T follicular helper cell (primary cell): ENCODE results near the gene ITIH5.

Source experiments
- DNase-seq: peaks from one replicate; pipeline ENCODE4 v3.0.0-alpha.2; 2020; ENCODE audit warnings: low read depth

ITIH5 gene

GRCh38 chr10:7583626-7584025 lies 83.1 kb downstream of the ITIH5 start:
- DNase-seq = no peak

GRCh38 chr10:7580520-7580919 lies 86.2 kb downstream of the ITIH5 start:
- no peak for DNase-seq

DNA sequence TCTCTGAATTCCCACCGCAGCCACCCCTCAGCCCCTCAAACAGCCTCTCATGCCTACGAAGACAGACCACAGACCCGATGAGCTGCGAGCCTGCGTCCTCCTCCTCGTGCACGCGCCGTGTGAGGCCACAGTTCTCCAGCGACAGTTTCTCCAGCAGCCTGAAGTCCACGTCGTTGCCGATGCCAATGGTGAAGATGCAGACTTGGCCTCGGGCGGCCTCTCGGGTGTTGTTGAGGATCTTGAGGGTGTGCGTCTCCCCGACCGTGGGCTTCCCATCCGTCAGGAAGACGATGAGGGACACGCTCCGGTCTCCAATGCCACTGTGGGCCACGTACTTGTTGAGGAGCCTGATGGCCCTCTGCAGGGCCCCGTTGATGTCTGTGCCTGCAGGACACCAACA lies 87.1 kb downstream of the ITIH5 start:
- no peak for DNase-seq

DNA sequence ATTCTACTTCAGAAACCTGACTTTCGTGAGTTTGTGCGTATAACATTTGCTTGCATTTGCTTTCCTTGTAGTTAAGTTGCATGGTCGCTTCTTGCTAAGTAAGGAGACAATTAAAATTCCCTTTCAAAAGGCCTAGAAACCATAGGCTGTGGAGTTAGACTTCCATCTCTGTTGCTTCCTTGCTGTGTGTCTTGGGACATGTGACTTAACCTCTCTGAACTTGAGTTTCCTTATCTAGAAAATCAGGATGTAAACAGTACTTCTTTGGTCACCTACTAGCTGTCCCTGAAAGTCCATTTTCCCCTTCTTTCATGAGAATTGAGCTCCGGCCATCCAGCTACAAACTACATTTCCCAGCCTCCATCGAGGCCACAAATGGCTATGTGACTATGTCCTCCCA lies 89.2 kb downstream of the ITIH5 start:
- DNase-seq = no peak

DNA sequence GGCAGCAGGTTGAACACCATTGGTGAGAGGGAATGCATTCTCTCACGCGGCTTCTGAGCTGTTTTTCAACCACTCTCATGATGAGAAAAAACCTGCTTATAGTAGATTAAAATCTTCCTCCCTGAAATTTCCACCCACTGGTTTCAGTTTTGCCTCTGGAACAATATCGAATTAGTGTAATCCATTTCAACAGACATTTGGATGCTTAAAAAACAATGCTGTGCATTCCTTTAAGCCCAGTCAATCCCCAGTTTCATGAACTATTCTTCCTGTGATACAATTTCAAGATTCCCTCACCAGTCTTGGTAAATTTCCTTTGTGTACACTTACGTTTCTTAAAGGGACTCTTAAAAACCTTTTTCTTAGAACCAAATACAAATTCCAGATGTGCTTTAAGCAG lies 89.6 kb downstream of the ITIH5 start:
- DNase-seq = no peak

DNA sequence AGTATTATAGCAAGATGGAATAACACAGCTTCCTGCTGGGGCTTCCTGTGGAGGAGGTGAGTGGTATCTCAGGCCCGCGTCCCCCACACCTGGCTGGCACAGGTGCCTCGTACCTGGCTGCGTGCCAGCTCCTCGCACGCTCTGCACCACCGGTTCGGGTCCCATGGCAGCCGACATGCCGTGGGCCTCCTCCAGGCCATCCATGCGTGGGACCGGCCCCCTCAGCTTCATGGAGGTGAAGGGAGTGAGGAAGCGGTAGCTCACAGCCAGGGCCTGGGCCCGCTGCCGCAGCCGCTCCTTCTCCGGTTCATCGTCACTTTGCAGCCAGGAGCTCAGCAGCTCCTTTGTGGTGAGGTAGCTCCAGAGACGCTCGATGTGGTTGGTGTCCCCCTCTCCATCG lies 90.4 kb downstream of the ITIH5 start:
- no peak for DNase-seq

- no peak for DNase-seq
Observed at GRCh38 chr10:7572391-7572790, 94.4 kb downstream of the ITIH5 start.

DNA sequence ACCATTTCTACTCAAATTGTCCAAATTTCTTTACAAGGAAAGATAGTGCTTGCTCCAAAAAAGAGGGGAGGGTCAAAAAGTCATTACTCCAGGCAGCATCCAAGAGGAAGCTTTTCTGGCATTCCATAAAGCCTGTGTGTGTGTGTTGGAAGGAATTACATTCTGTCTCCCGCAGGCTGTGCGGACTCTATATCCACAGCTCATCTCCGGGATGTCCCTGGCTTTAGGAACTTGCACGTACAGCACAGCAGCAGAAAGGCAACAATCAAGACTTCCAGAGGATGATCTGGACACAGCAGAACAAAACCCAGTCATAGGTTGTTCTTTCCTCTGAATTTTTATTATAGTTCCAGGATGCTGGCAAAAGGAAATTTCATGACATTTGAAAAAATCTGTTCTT lies 94.8 kb downstream of the ITIH5 start:
- DNase-seq = no peak

- no peak for DNase-seq
Observed at GRCh38 chr10:7567911-7568620, 98.7 kb downstream of the ITIH5 start.

GRCh38 chr10:7566891-7567290 lies 99.9 kb downstream of the ITIH5 start:
- no peak for DNase-seq

DNA sequence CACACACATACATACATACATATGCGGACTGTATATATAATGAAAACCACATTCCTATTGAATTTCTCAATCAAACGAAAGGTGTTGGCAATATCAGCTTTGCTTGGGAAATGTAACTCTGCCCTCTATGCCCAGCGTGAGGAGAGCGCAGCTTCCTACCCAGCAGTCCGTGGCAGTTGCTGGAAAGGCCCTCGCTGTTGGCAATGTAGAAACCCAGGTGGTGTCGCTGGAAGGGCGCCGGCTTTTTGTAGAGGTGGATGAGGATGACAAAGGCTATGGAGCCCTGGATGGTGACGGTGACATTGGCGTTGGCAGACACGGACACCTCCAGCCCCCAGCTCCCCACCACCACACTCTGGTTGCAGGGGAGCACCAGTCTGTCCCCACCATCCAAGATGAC lies 100.9 kb downstream of the ITIH5 start:
- DNase-seq = no peak

GRCh38 chr10:7563770-7564169 lies 103.0 kb downstream of the ITIH5 start:
- no peak for DNase-seq

DNA sequence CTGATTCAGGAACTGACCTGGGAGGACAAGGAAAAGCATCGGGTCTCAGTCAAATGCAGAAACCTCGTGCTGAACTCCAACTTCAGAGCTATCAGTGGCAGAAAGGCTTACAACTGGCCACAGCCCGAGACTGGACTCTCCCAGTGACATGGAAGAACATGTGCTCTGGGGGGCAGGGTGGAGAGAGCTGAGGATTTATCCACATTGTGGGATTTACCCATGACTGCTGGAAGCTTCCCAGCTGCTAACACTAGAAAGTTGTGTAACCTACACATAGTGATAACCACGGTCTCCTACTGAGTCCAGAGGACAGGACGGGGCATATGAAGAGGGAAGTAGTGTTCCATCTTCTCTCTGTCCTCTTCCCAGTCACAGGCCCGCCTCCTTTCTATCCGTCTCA lies 103.4 kb downstream of the ITIH5 start:
- no peak for DNase-seq

- no peak for DNase-seq
Observed at GRCh38 chr10:7561985-7562384, 104.8 kb downstream of the ITIH5 start.

DNA sequence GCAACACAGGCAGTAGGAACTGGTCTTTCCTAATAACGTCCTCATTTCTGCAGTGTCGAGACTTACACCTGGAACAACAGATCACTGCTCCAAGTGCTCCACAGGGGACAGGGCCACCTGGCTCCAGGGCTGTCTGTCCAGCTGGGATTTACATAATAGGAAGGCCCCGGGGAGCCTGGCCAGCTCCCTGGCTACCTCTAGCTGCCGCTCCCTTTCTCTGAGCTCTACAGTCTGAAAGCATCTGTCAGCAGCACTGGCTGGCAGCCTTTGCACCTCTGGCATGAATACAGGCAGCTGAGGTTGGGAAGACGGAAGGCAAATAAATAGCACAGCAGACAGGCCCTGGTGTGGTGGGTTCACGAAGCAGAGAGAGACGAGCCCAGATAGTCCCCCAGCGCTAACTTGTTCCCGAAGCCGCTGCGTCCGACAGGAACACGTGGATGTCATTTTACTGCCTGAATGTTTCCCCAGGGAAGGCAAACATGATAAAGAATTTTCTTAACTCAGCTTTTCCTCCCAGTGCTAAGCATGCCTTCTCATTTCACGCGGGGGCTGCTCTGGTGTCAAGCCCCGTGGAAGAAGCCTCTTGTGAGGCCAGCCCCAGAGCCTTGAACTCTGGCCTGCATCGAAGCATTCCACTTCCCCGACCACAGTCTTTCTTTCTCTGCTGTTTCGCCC lies 105.4 kb downstream of the ITIH5 start:
- DNase-seq = no peak

- DNase-seq = no peak
Observed at GRCh38 chr10:7560519-7560918, 106.2 kb downstream of the ITIH5 start.

DNA sequence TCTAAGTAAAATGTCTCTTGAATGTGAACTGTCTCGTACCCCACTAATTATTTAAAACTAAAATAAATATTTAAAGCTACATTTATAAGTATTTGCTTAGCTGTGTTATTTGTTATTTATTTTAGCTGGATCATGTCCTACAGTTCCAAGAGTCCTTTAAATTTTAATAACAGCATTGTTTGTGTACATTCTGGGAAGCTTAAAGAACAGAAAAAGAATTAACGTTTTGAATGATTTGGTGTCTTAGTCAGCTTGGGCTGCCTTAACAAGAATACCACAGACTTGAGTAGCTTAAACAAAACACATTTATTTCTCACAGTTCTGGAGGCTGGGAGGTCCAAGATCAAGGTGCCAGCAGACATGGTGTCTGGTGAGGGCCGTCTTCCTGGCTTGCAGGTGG lies 107.4 kb downstream of the ITIH5 start:
- DNase-seq = no peak

DNA sequence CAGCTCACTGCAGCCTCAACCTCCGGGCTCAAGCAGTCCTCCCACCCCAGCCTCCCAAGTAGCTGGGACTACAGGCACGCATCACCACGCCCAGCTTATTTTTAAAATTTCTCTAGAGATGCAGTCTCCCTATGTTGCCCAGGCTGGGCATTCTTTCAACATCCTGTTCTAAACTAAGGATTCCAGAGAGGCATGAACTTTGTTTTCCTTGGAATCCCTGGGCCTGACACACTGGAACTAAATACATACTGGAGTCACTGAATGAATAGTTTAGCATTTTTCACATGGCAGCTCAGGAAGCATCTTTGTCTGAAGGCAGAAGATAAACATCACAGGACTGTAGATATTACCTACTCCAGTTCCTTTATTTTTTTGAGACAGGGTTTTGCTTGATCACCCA lies 108.7 kb downstream of the ITIH5 start:
- no peak for DNase-seq

DNA sequence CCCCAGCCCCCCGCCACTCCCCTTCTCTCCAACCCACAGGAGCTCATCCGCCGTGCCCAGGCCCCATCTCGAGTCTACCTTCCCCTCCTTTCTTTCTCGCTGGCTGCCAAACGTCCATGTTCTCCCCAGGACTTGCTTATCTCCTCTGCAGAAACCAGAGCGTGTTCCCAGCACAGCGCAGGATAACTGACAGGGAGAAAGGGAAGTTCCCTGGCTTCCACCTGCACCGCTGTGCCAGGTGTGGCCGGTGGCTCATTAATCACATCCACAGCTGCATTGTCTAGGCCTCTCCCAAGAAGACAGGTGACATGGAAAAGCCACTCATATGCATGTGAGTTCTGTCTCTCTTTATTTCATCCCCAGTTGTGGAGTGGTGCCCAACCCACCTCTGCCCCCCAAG lies 113.2 kb downstream of the ITIH5 start:
- no peak for DNase-seq

DNA sequence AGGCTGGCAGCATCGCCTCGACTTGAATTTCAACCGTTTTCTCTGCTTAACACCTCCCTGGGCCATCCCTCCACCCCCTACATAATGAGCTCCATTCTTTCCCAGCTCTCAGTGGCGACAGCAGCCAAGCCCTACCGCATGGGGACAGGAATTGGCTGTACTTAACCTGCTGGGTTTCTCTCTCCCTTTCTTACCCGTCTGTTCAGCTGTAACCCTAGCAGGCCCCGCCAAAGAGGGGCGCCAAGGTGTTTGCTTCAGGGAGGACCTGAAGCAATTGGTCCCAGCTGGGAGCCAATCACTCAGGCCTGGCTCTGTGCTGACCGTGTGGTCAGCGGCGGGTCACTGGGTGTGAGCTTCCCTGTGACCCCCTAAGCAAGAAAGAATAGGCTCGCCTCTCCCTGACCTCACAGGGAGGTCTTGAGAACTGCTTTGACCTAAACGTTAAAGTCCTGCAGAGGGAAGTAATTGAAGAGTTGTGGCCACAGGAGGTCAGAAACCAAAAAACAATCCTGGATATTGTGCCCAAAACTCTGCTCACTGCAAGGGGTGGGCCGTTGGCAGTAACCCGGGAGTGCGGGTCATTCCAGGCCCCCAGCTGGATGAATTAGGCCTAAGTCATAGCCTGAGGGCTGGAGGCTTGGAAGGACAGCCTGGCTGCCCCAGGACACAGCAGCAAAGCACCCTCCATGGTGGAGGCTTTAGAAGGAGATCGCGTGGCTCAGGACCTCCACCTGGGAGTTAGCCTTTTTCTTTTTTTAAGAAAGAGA lies 114.6 kb downstream of the ITIH5 start:
- no peak for DNase-seq

DNA sequence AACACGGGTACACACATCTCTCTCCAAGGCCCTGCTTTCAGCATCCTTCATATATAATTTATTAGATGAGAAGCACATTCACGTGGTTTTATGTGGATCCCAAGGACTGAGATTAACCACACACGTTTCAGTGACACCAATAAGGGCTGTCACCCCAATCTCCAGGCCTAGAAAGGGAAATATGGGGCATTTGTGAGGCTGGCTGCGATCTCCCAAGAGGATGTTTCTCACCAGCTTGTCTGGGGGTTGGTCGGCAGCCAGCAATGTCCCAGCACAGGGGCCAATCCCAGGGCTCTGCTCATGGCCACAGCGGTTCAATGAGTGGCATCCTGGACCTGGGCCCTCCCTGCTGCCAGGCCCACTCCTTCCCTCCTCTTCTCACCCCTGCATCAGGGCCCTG lies 115.5 kb downstream of the ITIH5 start:
- no peak for DNase-seq

- DNase-seq = no peak
Observed at GRCh38 chr10:7550013-7550412, 116.8 kb downstream of the ITIH5 start.

GRCh38 chr10:7547829-7548228 lies 118.9 kb downstream of the ITIH5 start:
- no peak for DNase-seq
